Measurements from ENCODE around the gene KIF21B. TPM values are rescaled to one million over a fixed set of nuclear protein-coding genes. Genes with fewer than 3 reads are reported as not detected.

The KIF21B gene
- total and polyA plus RNA-seq, 9 of the 15 experiments (the other 6 are each of a cell fraction or from before 2014, with no cell fraction given): 0.46 to 13.4 (median 5.9) TPM

- TF ChIP-seq, protein P1, sequence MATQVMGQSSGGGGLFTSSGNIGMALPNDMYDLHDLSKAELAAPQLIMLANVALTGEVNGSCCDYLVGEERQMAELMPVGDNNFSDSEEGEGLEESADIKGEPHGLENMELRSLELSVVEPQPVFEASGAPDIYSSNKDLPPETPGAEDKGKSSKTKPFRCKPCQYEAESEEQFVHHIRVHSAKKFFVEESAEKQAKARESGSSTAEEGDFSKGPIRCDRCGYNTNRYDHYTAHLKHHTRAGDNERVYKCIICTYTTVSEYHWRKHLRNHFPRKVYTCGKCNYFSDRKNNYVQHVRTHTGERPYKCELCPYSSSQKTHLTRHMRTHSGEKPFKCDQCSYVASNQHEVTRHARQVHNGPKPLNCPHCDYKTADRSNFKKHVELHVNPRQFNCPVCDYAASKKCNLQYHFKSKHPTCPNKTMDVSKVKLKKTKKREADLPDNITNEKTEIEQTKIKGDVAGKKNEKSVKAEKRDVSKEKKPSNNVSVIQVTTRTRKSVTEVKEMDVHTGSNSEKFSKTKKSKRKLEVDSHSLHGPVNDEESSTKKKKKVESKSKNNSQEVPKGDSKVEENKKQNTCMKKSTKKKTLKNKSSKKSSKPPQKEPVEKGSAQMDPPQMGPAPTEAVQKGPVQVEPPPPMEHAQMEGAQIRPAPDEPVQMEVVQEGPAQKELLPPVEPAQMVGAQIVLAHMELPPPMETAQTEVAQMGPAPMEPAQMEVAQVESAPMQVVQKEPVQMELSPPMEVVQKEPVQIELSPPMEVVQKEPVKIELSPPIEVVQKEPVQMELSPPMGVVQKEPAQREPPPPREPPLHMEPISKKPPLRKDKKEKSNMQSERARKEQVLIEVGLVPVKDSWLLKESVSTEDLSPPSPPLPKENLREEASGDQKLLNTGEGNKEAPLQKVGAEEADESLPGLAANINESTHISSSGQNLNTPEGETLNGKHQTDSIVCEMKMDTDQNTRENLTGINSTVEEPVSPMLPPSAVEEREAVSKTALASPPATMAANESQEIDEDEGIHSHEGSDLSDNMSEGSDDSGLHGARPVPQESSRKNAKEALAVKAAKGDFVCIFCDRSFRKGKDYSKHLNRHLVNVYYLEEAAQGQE (IDR thresholded peaks at IDR 0.05; ENCODE audit: borderline replicate concordance): peak; percentile 90
- TF ChIP-seq, protein P1 (CRISPR knock-in tag; IDR thresholded peaks at IDR 0.05; ENCODE audit: low read depth): no peak
- peak; percentile 64; the same call in 1 of the 2 replicates for TF ChIP-seq ZNF384 (IDR thresholded peaks at IDR 0.05; ENCODE audit: low read depth, low read length)
- 0 out of 2 replicates have a peak, but pooled peaks have one; percentile 29 for TF ChIP-seq MTA3 (IDR thresholded peaks at IDR 0.05; ENCODE audit: borderline replicate concordance)
- peak; percentile 88 for TF ChIP-seq ARID2 (IDR thresholded peaks at IDR 0.05)
- TF ChIP-seq SMC3 (conservative IDR thresholded peaks at IDR 0.05; ENCODE audit: insufficient read depth, low read depth, low read length): peak; percentile 91
- TF ChIP-seq, protein P2, sequence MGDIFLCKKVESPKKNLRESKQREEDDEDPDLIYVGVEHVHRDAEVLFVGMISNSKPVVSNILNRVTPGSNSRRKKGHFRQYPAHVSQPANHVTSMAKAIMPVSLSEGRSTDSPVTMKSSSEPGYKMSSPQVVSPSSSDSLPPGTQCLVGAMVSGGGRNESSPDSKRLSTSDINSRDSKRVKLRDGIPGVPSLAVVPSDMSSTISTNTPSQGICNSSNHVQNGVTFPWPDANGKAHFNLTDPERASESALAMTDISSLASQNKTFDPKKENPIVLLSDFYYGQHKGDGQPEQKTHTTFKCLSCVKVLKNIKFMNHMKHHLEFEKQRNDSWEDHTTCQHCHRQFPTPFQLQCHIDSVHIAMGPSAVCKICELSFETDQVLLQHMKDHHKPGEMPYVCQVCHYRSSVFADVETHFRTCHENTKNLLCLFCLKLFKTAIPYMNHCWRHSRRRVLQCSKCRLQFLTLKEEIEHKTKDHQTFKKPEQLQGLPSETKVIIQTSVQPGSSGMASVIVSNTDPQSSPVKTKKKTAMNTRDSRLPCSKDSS (IDR thresholded peaks at IDR 0.05; ENCODE audit: low read depth, partially characterized antibody): peak; percentile 43
- TF ChIP-seq, protein P3, sequence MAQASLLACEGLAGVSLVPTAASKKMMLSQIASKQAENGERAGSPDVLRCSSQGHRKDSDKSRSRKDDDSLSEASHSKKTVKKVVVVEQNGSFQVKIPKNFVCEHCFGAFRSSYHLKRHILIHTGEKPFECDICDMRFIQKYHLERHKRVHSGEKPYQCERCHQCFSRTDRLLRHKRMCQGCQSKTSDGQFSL (CRISPR knock-in tag; IDR thresholded peaks at IDR 0.05): peak; percentile 55; the same call in 1 of the 2 replicates
- TF ChIP-seq, protein P3 (tag; IDR thresholded peaks at IDR 0.05): no peak
- TF ChIP-seq SP1 (CRISPR knock-in tag; IDR thresholded peaks at IDR 0.05): no peak
- peak; percentile 83 for TF ChIP-seq C11orf30 (IDR thresholded peaks at IDR 0.05; ENCODE audit: low read depth)
- TF ChIP-seq, protein P4, sequence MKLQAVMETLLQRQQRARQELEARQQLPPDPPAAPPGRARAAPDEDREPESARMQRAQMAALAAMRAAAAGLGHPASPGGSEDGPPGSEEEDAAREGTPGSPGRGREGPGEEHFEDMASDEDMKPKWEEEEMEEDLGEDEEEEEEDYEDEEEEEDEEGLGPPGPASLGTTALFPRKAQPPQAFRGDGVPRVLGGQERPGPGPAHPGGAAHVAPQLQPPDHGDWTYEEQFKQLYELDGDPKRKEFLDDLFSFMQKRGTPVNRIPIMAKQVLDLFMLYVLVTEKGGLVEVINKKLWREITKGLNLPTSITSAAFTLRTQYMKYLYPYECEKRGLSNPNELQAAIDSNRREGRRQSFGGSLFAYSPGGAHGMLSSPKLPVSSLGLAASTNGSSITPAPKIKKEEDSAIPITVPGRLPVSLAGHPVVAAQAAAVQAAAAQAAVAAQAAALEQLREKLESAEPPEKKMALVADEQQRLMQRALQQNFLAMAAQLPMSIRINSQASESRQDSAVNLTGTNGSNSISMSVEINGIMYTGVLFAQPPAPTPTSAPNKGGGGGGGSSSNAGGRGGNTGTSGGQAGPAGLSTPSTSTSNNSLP (IDR thresholded peaks at IDR 0.05; ENCODE audit: borderline replicate concordance, low read depth, low read length): peak; percentile 60; the same call in 1 of the 2 replicates
- TF ChIP-seq JUND (IDR thresholded peaks at IDR 0.05; ENCODE audit: borderline replicate concordance, low read depth, low read length): peak; percentile 53; the same call in 1 of the 2 replicates
- no peak for TF ChIP-seq JUND (tag; IDR thresholded peaks at IDR 0.05; ENCODE audit: borderline replicate concordance, low read depth, low read length)
Measured at GRCh38 chr1:200979574-200980451, 43.7 kb downstream of the KIF21B start (continued).
